Measurements from ENCODE around the gene BANF2.

BANF2 gene

DNA sequence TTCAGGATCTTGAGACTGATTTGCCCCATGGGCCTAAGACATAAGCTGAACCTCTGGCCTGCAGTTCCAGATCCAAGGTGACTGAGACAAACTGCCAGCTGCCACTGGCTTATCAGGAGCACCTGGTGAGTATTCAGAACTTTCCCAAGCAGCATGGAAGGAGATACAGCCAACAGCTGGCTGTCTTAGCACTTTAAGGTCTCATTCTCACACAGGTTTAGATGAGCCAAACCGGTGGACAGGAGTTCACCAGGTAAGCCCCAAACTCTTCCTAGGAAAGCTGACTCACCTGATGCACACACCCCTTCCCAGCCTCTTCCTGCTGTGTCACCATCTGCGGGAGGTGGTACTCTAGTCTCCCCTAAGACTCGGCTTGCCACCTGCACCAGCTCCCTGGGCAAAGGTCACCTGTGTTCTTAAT, at the start of gene BANF2:
Gene BANF2, plus strand, starts transcription at position 36 of the 421 bp plus-strand sequence. CDS start 25,060 bp downstream, outside the sequence.
- H3K36me3 ChIP-seq (ENCODE audit: control insufficient read depth, low read length) = no peaks in the 10 kb centered on the region
- no peak within 1 kb of the TSS for H3K4me3 ChIP-seq (ENCODE audit: low read length)
- H3K27me3 ChIP-seq (ENCODE audit: control insufficient read depth, low read length) = no peaks in the 10 kb centered on the region
- no peaks in the 10 kb centered on the region for H4K20me1 ChIP-seq (ENCODE audit: control insufficient read depth, insufficient read depth, low read depth, low read length)
- TF ChIP-seq EZH2phosphoT487 (IDR thresholded peaks at IDR 0.05; ENCODE audit: borderline replicate concordance, low read length) (no peak), CTCF (IDR thresholded peaks at IDR 0.05; ENCODE audit: low read depth, low read length, poor library complexity, severe bottlenecking) (no peak)
- H3K4me2 ChIP-seq (ENCODE audit: low read length) = no peak within 1 kb of the TSS
- no peaks in the 10 kb centered on the region for H3K9me2 ChIP-seq (replicated peaks; ENCODE audit: control insufficient read depth, low read length)
- no peaks in the 10 kb centered on the region for H3K79me2 ChIP-seq (ENCODE audit: control insufficient read depth, low read length)
- H3K27ac ChIP-seq (ENCODE audit: low read depth, low read length) = no peak within 1 kb of the TSS
- no peaks in the 10 kb centered on the region for H3F3A ChIP-seq (ENCODE audit: control insufficient read depth, insufficient read depth)
- H3K4me1 ChIP-seq (ENCODE audit: control insufficient read depth, low read length) = no peaks in the 10 kb centered on the region
- H3K9me3 ChIP-seq (ENCODE audit: control insufficient read depth, insufficient read depth, low read length) = peaks cover 8% of the 10 kb centered on the region; the same call in 1 of the 2 replicates

DNA sequence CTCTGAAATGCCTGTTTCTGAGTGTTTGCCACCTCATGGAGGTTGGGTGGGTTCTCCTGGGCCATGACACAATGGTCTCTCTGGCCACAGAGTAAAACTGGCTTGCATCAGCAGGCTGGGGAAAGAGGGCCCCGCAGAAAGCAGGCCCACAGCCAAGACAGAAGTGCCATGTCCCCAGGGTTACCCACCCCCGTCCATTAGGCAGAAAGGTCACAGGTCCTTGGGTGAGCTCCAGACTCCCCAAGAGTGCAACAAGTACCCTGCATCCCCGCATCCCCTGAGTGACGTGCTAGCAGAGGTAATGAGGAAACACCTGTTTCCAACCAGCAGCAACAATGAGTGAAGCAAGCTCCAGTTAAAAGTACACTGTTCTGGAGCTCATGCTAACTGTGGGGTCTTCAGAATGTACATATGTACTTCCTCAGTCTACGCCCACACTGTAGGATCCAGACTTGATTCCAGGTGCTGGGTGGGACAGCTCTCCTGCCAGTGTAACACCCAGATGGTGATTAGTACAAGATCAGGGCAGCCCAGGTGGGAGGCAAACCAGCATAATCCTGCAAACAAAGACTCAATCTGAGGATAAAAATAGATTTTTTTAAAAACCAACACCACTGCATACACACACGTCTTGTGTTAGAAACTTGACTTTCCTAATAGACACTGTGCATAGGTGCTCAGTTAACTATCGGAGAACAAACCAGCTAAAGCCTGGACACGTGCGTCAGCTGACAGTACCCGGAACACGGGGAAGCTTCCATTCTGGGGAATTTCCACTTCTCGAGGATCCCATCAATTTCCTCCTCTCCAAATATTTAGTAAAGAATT, 49.3 kb upstream of the BANF2 start:
- Histone ChIP-seq H3K4me3 (ENCODE audit: low read length) (no peak overlapping the region), H3K4me1 (ENCODE audit: control insufficient read depth, low read length) (peaks cover 58% of the 10 kb centered on the region), H3K79me2 (ENCODE audit: control insufficient read depth, low read length) (peaks cover 5% of the 10 kb centered on the region; the same call in 1 of the 2 replicates), H3K4me2 (ENCODE audit: low read length) (no peak overlapping the region), H3F3A (ENCODE audit: control insufficient read depth, insufficient read depth) (no peaks in the 10 kb centered on the region), H4K20me1 (ENCODE audit: control insufficient read depth, insufficient read depth, low read depth, low read length) (no peaks in the 10 kb centered on the region), H3K9me2 (replicated peaks; ENCODE audit: control insufficient read depth, low read length) (no peaks in the 10 kb centered on the region), H3K36me3 (ENCODE audit: control insufficient read depth, low read length) (peaks cover 9% of the 10 kb centered on the region; the same call in 1 of the 2 replicates), H3K9me3 (ENCODE audit: control insufficient read depth, insufficient read depth, low read length) (no peaks in the 10 kb centered on the region), H3K27me3 (ENCODE audit: control insufficient read depth, low read length) (no peaks in the 10 kb centered on the region), H3K27ac (ENCODE audit: low read depth, low read length) (no peak overlapping the region)
- TF ChIP-seq CTCF (IDR thresholded peaks at IDR 0.05; ENCODE audit: low read depth, low read length, poor library complexity, severe bottlenecking) = no peak
- TF ChIP-seq EZH2phosphoT487 (IDR thresholded peaks at IDR 0.05; ENCODE audit: borderline replicate concordance, low read length) = no peak

- peaks cover 5% of the 10 kb centered on the region; the same call in 1 of the 2 replicates for H3K79me2 ChIP-seq (ENCODE audit: control insufficient read depth, low read length)
- no peak for TF ChIP-seq EZH2phosphoT487 (IDR thresholded peaks at IDR 0.05; ENCODE audit: borderline replicate concordance, low read length)
- TF ChIP-seq CTCF (IDR thresholded peaks at IDR 0.05; ENCODE audit: low read depth, low read length, poor library complexity, severe bottlenecking) = no peak
- no peaks in the 10 kb centered on the region for H4K20me1 ChIP-seq (ENCODE audit: control insufficient read depth, insufficient read depth, low read depth, low read length)
- no peak overlapping the region for H3K4me3 ChIP-seq (ENCODE audit: low read length)
- H3K4me2 ChIP-seq (ENCODE audit: low read length) = no peak overlapping the region
- peaks cover 58% of the 10 kb centered on the region for H3K4me1 ChIP-seq (ENCODE audit: control insufficient read depth, low read length)
- peaks cover 9% of the 10 kb centered on the region; the same call in 1 of the 2 replicates for H3K36me3 ChIP-seq (ENCODE audit: control insufficient read depth, low read length)
- H3K27ac ChIP-seq (ENCODE audit: low read depth, low read length) = no peak overlapping the region
- no peaks in the 10 kb centered on the region for H3K9me2 ChIP-seq (replicated peaks; ENCODE audit: control insufficient read depth, low read length)
- no peaks in the 10 kb centered on the region for H3K9me3 ChIP-seq (ENCODE audit: control insufficient read depth, insufficient read depth, low read length)
- no peaks in the 10 kb centered on the region for H3F3A ChIP-seq (ENCODE audit: control insufficient read depth, insufficient read depth)
- H3K27me3 ChIP-seq (ENCODE audit: control insufficient read depth, low read length) = no peaks in the 10 kb centered on the region
Observed at GRCh38 chr20:17651129-17651759, 48.5 kb upstream of the BANF2 start.
